ENCODE results near the gene MAPK1.
"Not testable (repeated sequence)": the region's sequence is repeated elsewhere in the genome, so short reads cannot be mapped to it uniquely, and the experiment has no call there.

MAPK1 gene

GRCh38 chr22:21744917-21745316, 122.5 kb downstream of the MAPK1 start:
- DNase-seq = not testable (repeated sequence)

GRCh38 chr22:21741790-21742189, 125.7 kb downstream of the MAPK1 start:
- no peak for DNase-seq

- no peak for DNase-seq
Measured at GRCh38 chr22:21741059-21741458, 126.4 kb downstream of the MAPK1 start.

GRCh38 chr22:21739828-21740377, 127.5 kb downstream of the MAPK1 start:
- DNase-seq = no peak

GRCh38 chr22:21738966-21739365, 128.5 kb downstream of the MAPK1 start:
- DNase-seq = no peak

GRCh38 chr22:21738081-21738480, 129.4 kb downstream of the MAPK1 start:
- no peak for DNase-seq

GRCh38 chr22:21736948-21737347, 130.5 kb downstream of the MAPK1 start:
- DNase-seq = no peak

GRCh38 chr22:21736084-21736642, 131.3 kb downstream of the MAPK1 start:
- DNase-seq = no peak

GRCh38 chr22:21735200-21736083, 132.0 kb downstream of the MAPK1 start, which contains the start of gene YPEL1:
TSS of gene YPEL1 (minus strand) at chr22:21735794. CDS start at chr22:21710744, 25,050 bp downstream.
- DNase-seq = peak; percentile 72

- DNase-seq = no peak
Measured at GRCh38 chr22:21734540-21735199, 132.8 kb downstream of the MAPK1 start.

- no peak for DNase-seq
Measured at GRCh38 chr22:21731503-21731902, 135.9 kb downstream of the MAPK1 start.

- DNase-seq = no peak
Measured at GRCh38 chr22:21730535-21731308, 136.7 kb downstream of the MAPK1 start.

GRCh38 chr22:21729184-21729583, 138.3 kb downstream of the MAPK1 start:
- not testable (repeated sequence) for DNase-seq

- no peak for DNase-seq
Measured at GRCh38 chr22:21728270-21728669, 139.2 kb downstream of the MAPK1 start.

GRCh38 chr22:21727768-21728167, 139.7 kb downstream of the MAPK1 start:
- no peak for DNase-seq

GRCh38 chr22:21727159-21727558, 140.3 kb downstream of the MAPK1 start:
- DNase-seq = no peak

- DNase-seq = peak; percentile 12
Measured at GRCh38 chr22:21726650-21727049, 140.8 kb downstream of the MAPK1 start.

GRCh38 chr22:21725956-21726649, 141.3 kb downstream of the MAPK1 start:
- no peak for DNase-seq

- not testable (repeated sequence) for DNase-seq
Measured at GRCh38 chr22:21724496-21724895, 142.9 kb downstream of the MAPK1 start.

- not testable (repeated sequence) for DNase-seq
Measured at GRCh38 chr22:21721195-21721852, 146.1 kb downstream of the MAPK1 start.

GRCh38 chr22:21720191-21720859, 147.1 kb downstream of the MAPK1 start:
- DNase-seq = not testable (repeated sequence)
